HCT116 (cell line): Measurements from ENCODE around the gene RIMOC1. TPM values are rescaled to one million over a fixed set of nuclear protein-coding genes. Genes with fewer than 3 reads are reported as not detected.

Experiments
- ATAC-seq: fragments of 200-7000 bp; cut with Tn5 transposase; 2 replicates; pipeline ENCODE4 v1.9.1; 2020; ENCODE audit warnings: mild to moderate bottlenecking, moderate library complexity
- BruUV-seq: library from RNA; stranded (reverse); fragments of 400-500 nt; replicated peaks from 2 replicates; lab custom pipeline; 2021; lab: Mats Ljungman, UMichigan
- CTCF ChIA-PET: fragments of 300-600 bp; sonication (Branson Sonifier 250); formaldehyde crosslinking; loops from one replicate; lab custom pipeline; 2021; ENCODE audit warnings: antibody characterized with exemption; lab: Charles Lee
- POLR2A ChIA-PET: fragments of 300-600, 350-600 bp; sonication (Branson Sonifier 250); formaldehyde crosslinking; loops from one replicate; lab custom pipeline; 2021; ENCODE audit warnings: antibody characterized with exemption; lab: Charles Lee
- RAD21 ChIA-PET, 2 experiments: fragments of 300-600 bp; sonication (Branson Sonifier 250); formaldehyde crosslinking; loops; one replicate each; lab custom pipeline; 2023; ENCODE audit warnings: low total read pairs in 2 of 2; ENCODE audit not compliant: uncharacterized antibody in 2 of 2, unreplicated experiment in 2 of 2, low non-redundant PET in 1 of 2; lab: Charles Lee
- DNase-seq: peaks from one replicate; pipeline ENCODE4 v3.0.0-alpha.2; 2010; ENCODE audit warnings: low read depth, low spot score
- H2AFZ ChIP-seq: fragments of 200-600 bp; shearing (Covaris generic), sonication (generic); 2 replicates; pipeline ENCODE4 v1.6.1; 2017; ENCODE audit warnings: low read depth, mixed run types, mixed read lengths, antibody characterized with exemption, low read length; ENCODE audit not compliant: poor library complexity, severe bottlenecking
- H3K27ac ChIP-seq: 2 replicates; pipeline ENCODE4 v1.5.1; 2012; ENCODE audit warnings: low read depth, low read length
- H3K27me3 ChIP-seq: fragments of 200-600 bp; sonication (generic); 2 replicates; pipeline ENCODE4 v1.6.1; 2016; ENCODE audit warnings: mixed run types, low read length, mixed read lengths; ENCODE audit not compliant: insufficient read depth
- H3K36me3 ChIP-seq, 2 experiments: fragments of 200-500 bp in 1 of 2; fragments of 200-600 bp in 1 of 2; sonication (Bioruptor generic) in 1 of 2; sonication (generic) in 1 of 2; 2 replicates each; pipeline versions ENCODE4 v1.5.1 to v1.6.1; 2014 to 2016; ENCODE audit warnings: low read length in 2 of 2, inconsistent platforms in 1 of 2, mixed read lengths in 1 of 2, mixed run types in 1 of 2; ENCODE audit not compliant: insufficient read depth in 2 of 2, control insufficient read depth in 1 of 2
- H3K4me1 ChIP-seq, 2 experiments: fragments of 200-600 bp in 1 of 2; sonication (generic) in 1 of 2; 2 replicates each; pipeline versions ENCODE4 v1.5.1 to v1.6.1; 2012 to 2017; ENCODE audit warnings: low read length in 2 of 2, inconsistent platforms in 1 of 2, mild to moderate bottlenecking in 1 of 2, mixed read lengths in 1 of 2, mixed run types in 1 of 2, moderate library complexity in 1 of 2; ENCODE audit not compliant: insufficient read depth in 2 of 2, control insufficient read depth in 1 of 2
- H3K4me2 ChIP-seq: fragments of 200-600 bp; sonication (generic); 2 replicates; pipeline ENCODE4 v1.6.1; 2017; ENCODE audit warnings: mixed run types, low read length, mixed read lengths
- H3K4me3 ChIP-seq, 2 experiments: fragments of 200-600 bp in 1 of 2; sonication (generic) in 1 of 2; replicated peaks in 1 of 2; 2 replicates each; pipeline ENCODE4 v1.5.1; 2011 to 2016; ENCODE audit warnings: low read length in 2 of 2, control low read depth in 1 of 2, low read depth in 1 of 2, mild to moderate bottlenecking in 1 of 2, mixed read lengths in 1 of 2, mixed run types in 1 of 2
- H3K79me2 ChIP-seq: fragments of 200-600 bp; sonication (generic); 2 replicates; pipeline ENCODE4 v1.6.1; 2017; ENCODE audit warnings: mild to moderate bottlenecking, mixed run types, low read length, moderate library complexity, mixed read lengths; ENCODE audit not compliant: insufficient read depth
- H3K9ac ChIP-seq: fragments of 200-600 bp; sonication (generic); 2 replicates; pipeline ENCODE4 v1.6.1; 2016; ENCODE audit warnings: low read length, mixed read lengths
- H3K9me2 ChIP-seq: fragments of 200-600 bp; sonication (generic), shearing (Covaris generic); 2 replicates; pipeline ENCODE4 v1.6.1; 2017; ENCODE audit warnings: mixed run types, mild to moderate bottlenecking, moderate library complexity; ENCODE audit not compliant: insufficient read depth
- H3K9me3 ChIP-seq, 2 experiments: fragments of 200-500 bp in 1 of 2; fragments of 200-600 bp in 1 of 2; sonication (Bioruptor generic) in 1 of 2; sonication (generic) in 1 of 2; 2 replicates each; pipeline ENCODE4 v1.6.1; 2014 to 2017; ENCODE audit warnings: low read length in 2 of 2, mixed read lengths in 2 of 2, inconsistent platforms in 1 of 2, low read depth in 1 of 2, mild to moderate bottlenecking in 1 of 2, mixed run types in 1 of 2, moderate library complexity in 1 of 2; ENCODE audit not compliant: control insufficient read depth in 1 of 2, insufficient read depth in 1 of 2
- H4K20me1 ChIP-seq: fragments of 200-600 bp; sonication (generic), shearing (Covaris generic); 2 replicates; pipeline ENCODE4 v1.6.1; 2017; ENCODE audit warnings: mixed run types, mild to moderate bottlenecking, moderate library complexity; ENCODE audit not compliant: insufficient read depth
- CBX3 ChIP-seq: IDR thresholded peaks from 2 replicates; pipeline ENCODE4 v1.6.1; 2012; ENCODE audit warnings: low read depth
- EZH2 ChIP-seq: fragments of 200-600 bp; sonication (generic); IDR thresholded peaks from 2 replicates; pipeline ENCODE4 v1.6.1; 2017; ENCODE audit warnings: antibody characterized with exemption, mixed run types
- POLR2A ChIP-seq: IDR thresholded peaks from 2 replicates; pipeline ENCODE4 v1.7.0; 2011; ENCODE audit warnings: borderline replicate concordance; ENCODE audit not compliant: insufficient read depth, insufficient read length; ENCODE audit errors: extremely low read depth
- RAD21 ChIP-seq: IDR thresholded peaks from 2 replicates; pipeline ENCODE4 v1.6.1; 2012; ENCODE audit warnings: low read depth, mild to moderate bottlenecking
- ZFX ChIP-seq: fragments of 450-650 bp; IDR thresholded peaks from 2 replicates; pipeline ENCODE4 v1.6.1; 2017
- ZNF274 ChIP-seq: fragments of 200-500 bp; sonication (Bioruptor generic); IDR thresholded peaks from 2 replicates; pipeline ENCODE4 v1.6.1; 2014; ENCODE audit warnings: mild to moderate bottlenecking, low read depth, low read length, inconsistent platforms
- intact Hi-C: fragments of 100-400 bp; cut with micrococcal nuclease; formaldehyde crosslinking; loops from 2 replicates; pipeline ENCODE4 v1.10.0; 2022
- total RNA-seq: library from RNA; stranded (reverse); gene quantifications from one replicate; pipeline ENCODE4 v1.2.1, GENCODE V29; 2021; ENCODE audit not compliant: unreplicated experiment
- TF ChIP-seq, protein P1 (sequence below): IDR thresholded peaks from 2 replicates; pipeline ENCODE4 v1.6.1; 2012
- TF ChIP-seq, protein P2 (sequence below), 3 experiments: fragments of 200-600 bp in 1 of 3; sonication (generic) in 1 of 3; IDR thresholded peaks in 2 of 3; conservative IDR thresholded peaks in 1 of 3; 2 replicates each; pipeline ENCODE4 v1.5.1; 2012 to 2017; ENCODE audit warnings: low read depth in 2 of 3, low read length in 2 of 3, antibody characterized with exemption in 1 of 3, borderline replicate concordance in 1 of 3, control low read depth in 1 of 3, mild to moderate bottlenecking in 1 of 3, mixed read lengths in 1 of 3, mixed run types in 1 of 3, moderate library complexity in 1 of 3; ENCODE audit not compliant: insufficient read depth in 1 of 3

RIMOC1 gene
- total RNA-seq, 1 experiment from 2014 or later, result 28.2 TPM

- TF ChIP-seq RAD21, result peak; percentile 30; the same call in 1 of the 2 replicates
- peak; percentile 81 for TF ChIP-seq POLR2A
- TF ChIP-seq, protein P1, sequence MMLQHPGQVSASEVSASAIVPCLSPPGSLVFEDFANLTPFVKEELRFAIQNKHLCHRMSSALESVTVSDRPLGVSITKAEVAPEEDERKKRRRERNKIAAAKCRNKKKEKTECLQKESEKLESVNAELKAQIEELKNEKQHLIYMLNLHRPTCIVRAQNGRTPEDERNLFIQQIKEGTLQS, result no peak
- no peak for TF ChIP-seq EZH2
- TF ChIP-seq, all 23 proteins: peak for 11
Observed at GRCh38 chr5:41924872-41925554, 20.9 kb downstream of the RIMOC1 start, which contains the start of gene FBXO4 (continued).

DNA sequence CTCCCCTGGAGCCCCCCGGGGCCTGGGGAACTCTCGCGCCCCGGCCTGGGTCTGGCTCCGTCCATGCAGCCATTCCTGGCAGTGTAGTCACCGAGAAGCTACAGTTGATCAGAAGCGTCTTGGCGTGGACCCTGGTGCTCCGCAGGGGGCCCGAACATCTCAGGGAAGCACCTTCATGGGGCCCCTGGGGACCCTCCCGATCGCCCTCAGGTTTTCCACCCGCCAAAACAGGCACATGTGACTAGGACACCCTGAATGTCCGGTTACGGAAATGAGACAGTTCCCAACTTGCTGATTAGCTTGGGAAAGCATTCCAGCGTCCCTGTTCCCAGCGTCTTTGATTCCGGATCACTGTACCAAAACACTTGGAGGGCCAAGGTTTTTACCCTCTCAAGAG, 21.4 kb downstream of the RIMOC1 start:
- peaks cover 3 to 12% of the 10 kb centered on the region in 2 experiments; a peak in 3 of 4 replicates for H3K4me1 ChIP-seq
- peak overlapping the region; percentile 66 for H3K4me3 ChIP-seq
- intact Hi-C loops, result loop anchor here (1.0 kb wide), 1 partner anchor 21 kb away; the partner anchor contains the start of gene RIMOC1
- CTCF ChIA-PET, result interaction anchor here (1.5 kb wide), 1 partner anchor 132 kb away, joined by 5 read pairs; no protein-coding TSS in a partner anchor
- no peaks in the 10 kb centered on the region for H3K9me2 ChIP-seq
- no peak overlapping the region for H2AFZ ChIP-seq
- no peak for DNase-seq
- peak overlapping the region; percentile 79 for H3K4me2 ChIP-seq
- no peaks in the 10 kb centered on the region for H3K36me3 ChIP-seq
- ATAC-seq, result no peak
- RAD21 ChIA-PET, result no interaction called here
- no TSS peak for BruUV-seq
- H3K27ac ChIP-seq, result peak overlapping the region; percentile 73
- no peaks in the 10 kb centered on the region for H3K27me3 ChIP-seq
- POLR2A ChIA-PET, result interaction anchor here (1.6 kb wide), 1 partner anchor 22 kb away, joined by 7 read pairs; the partner anchor contains the start of gene RIMOC1
- TF ChIP-seq ZFX, result peak; percentile 52; the same call in 1 of the 2 replicates
- TF ChIP-seq, protein P2, sequence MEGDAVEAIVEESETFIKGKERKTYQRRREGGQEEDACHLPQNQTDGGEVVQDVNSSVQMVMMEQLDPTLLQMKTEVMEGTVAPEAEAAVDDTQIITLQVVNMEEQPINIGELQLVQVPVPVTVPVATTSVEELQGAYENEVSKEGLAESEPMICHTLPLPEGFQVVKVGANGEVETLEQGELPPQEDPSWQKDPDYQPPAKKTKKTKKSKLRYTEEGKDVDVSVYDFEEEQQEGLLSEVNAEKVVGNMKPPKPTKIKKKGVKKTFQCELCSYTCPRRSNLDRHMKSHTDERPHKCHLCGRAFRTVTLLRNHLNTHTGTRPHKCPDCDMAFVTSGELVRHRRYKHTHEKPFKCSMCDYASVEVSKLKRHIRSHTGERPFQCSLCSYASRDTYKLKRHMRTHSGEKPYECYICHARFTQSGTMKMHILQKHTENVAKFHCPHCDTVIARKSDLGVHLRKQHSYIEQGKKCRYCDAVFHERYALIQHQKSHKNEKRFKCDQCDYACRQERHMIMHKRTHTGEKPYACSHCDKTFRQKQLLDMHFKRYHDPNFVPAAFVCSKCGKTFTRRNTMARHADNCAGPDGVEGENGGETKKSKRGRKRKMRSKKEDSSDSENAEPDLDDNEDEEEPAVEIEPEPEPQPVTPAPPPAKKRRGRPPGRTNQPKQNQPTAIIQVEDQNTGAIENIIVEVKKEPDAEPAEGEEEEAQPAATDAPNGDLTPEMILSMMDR (IDR thresholded peaks at IDR 0.05 in 2 of 3, conservative IDR thresholded peaks at IDR 0.05 in 1 of 3; ENCODE audit: borderline replicate concordance in 1 of 3, insufficient read depth in 1 of 3, low read depth in 2 of 3, low read length in 2 of 3), result no peak
- TF ChIP-seq CBX3, result no peak
- no peak for TF ChIP-seq ZNF274
- peak overlapping the region; percentile 93 for H3K9ac ChIP-seq
- no peaks in the 10 kb centered on the region for H4K20me1 ChIP-seq
- H3K79me2 ChIP-seq, result no peaks in the 10 kb centered on the region
- H3K9me3 ChIP-seq, result no peaks in the 10 kb centered on the region
